Neural progenitor cell (in vitro differentiated cells): ENCODE data around the gene SLC7A6OS. TPM values are rescaled to one million over a fixed set of nuclear protein-coding genes. Genes with fewer than 3 reads are reported as not detected.

Experiments
- DNase-seq: peaks from one replicate; pipeline ENCODE4 v3.0.0-alpha.2; 2016; ENCODE audit warnings: low spot score
- H2AFZ ChIP-seq: fragments of 200-600 bp; sonication (generic); replicated peaks from 2 replicates; pipeline ENCODE4 v1.6.1; 2016; ENCODE audit warnings: antibody characterized with exemption
- H3F3A ChIP-seq: fragments of 200-600 bp; sonication (generic); 2 replicates; pipeline ENCODE4 v1.6.1; 2016; ENCODE audit warnings: antibody characterized with exemption, low read depth
- H3K27ac ChIP-seq: fragments of 200-600 bp; sonication (generic); 2 replicates; pipeline ENCODE4 v1.5.1; 2016; ENCODE audit warnings: mild to moderate bottlenecking
- H3K27me3 ChIP-seq: fragments of 200-600 bp; sonication (generic); 2 replicates; pipeline ENCODE4 v1.6.1; 2016; ENCODE audit warnings: mild to moderate bottlenecking, moderate library complexity
- H3K36me3 ChIP-seq: fragments of 200-600 bp; sonication (generic); 2 replicates; pipeline ENCODE4 v1.5.1; 2016
- H3K4me1 ChIP-seq: fragments of 200-600 bp; sonication (generic); 2 replicates; pipeline ENCODE4 v1.6.1; 2016; ENCODE audit warnings: mixed run types
- H3K4me2 ChIP-seq: fragments of 200-600 bp; sonication (generic); 2 replicates; pipeline ENCODE4 v1.6.1; 2016
- H3K4me3 ChIP-seq: fragments of 200-600 bp; sonication (generic); 2 replicates; pipeline ENCODE4 v1.5.1; 2016
- H3K79me2 ChIP-seq: fragments of 200-600 bp; sonication (generic); 2 replicates; pipeline ENCODE4 v1.6.1; 2016; ENCODE audit warnings: low read depth
- H3K9ac ChIP-seq: fragments of 200-600 bp; sonication (generic); 2 replicates; pipeline ENCODE4 v1.6.1; 2016
- H3K9me3 ChIP-seq: fragments of 200-600 bp; sonication (generic); 2 replicates; pipeline ENCODE4 v1.5.1; 2016; ENCODE audit warnings: low read depth
- H4K20me1 ChIP-seq: fragments of 200-600 bp; sonication (generic); 2 replicates; pipeline ENCODE4 v1.6.1; 2016; ENCODE audit warnings: low read depth
- H3K27ac Mint-ChIP-seq: 3 replicates; pipeline ENCODE4 v1.8.0; 2021; ENCODE audit warnings: mixed read lengths
- H3K27me3 Mint-ChIP-seq: 2 replicates; pipeline ENCODE4 v1.8.0; 2022; ENCODE audit warnings: low read depth, mild to moderate bottlenecking, inconsistent platforms, moderate library complexity, mixed read lengths; ENCODE audit not compliant: insufficient read depth
- H3K36me3 Mint-ChIP-seq: 3 replicates; pipeline ENCODE4 v1.8.0; 2021; ENCODE audit warnings: mixed read lengths
- H3K4me1 Mint-ChIP-seq: 3 replicates; pipeline ENCODE4 v1.8.0; 2021; ENCODE audit warnings: mixed read lengths
- H3K4me3 Mint-ChIP-seq: 3 replicates; pipeline ENCODE4 v1.8.0; 2021; ENCODE audit warnings: mild to moderate bottlenecking, moderate library complexity, mixed read lengths
- H3K9me3 Mint-ChIP-seq: 3 replicates; pipeline ENCODE4 v1.8.0; 2020; ENCODE audit warnings: mixed read lengths
- CTCF ChIP-seq: fragments of 200-600 bp; sonication (generic); IDR thresholded peaks from 2 replicates; pipeline ENCODE4 v1.5.1; 2017; ENCODE audit warnings: antibody characterized with exemption, mild to moderate bottlenecking
- EZH2 ChIP-seq: fragments of 200-600 bp; sonication (generic); IDR thresholded peaks from 2 replicates; pipeline ENCODE4 v1.6.1; 2017; ENCODE audit warnings: antibody characterized with exemption, mild to moderate bottlenecking, moderate library complexity
- EZH2phosphoT487 ChIP-seq: fragments of 200-600 bp; sonication (generic); IDR thresholded peaks from 2 replicates; pipeline ENCODE4 v1.6.1; 2017; ENCODE audit warnings: antibody characterized with exemption
- total RNA-seq: library from RNA; depleted of rRNA; stranded (reverse); fragments of >200 nt; gene quantifications from 2 replicates; pipeline ENCODE4 v1.2.3, GENCODE V29; 2015; ENCODE audit warnings: low replicate concordance

The SLC7A6OS gene
- total RNA-seq, 1 donor from 2014 or later, result 18.7 TPM

GRCh38 chr16:68309799-68310198 is 947 bp downstream of the SLC7A6OS start:
- Histone ChIP-seq H3K4me1 (peaks cover 14% of the 10 kb centered on the region), H3K9ac (peak overlapping the region; percentile 70), H3K4me2 (peak overlapping the region; percentile 93), H3K27ac (no peak overlapping the region), H3K79me2 (peaks cover 71% of the 10 kb centered on the region), H3K27me3 (no peaks in the 10 kb centered on the region), H3K9me3 (no peaks in the 10 kb centered on the region), H3K4me3 (peak overlapping the region; percentile 71), H3K36me3 (peaks cover 6% of the 10 kb centered on the region), H2AFZ (no peak overlapping the region), H3F3A (peaks cover 7% of the 10 kb centered on the region), H4K20me1 (peaks cover 13% of the 10 kb centered on the region)
- Mint-ChIP-seq H3K27ac (no peak overlapping the region), H3K4me1 (peaks cover 26% of the 10 kb centered on the region), H3K27me3 (peaks cover 2% of the 10 kb centered on the region), H3K36me3 (peaks cover 8% of the 10 kb centered on the region), H3K4me3 (peak overlapping the region; percentile 98), H3K9me3 (no peaks in the 10 kb centered on the region)
- no peak for DNase-seq
- TF ChIP-seq CTCF (no peak), EZH2phosphoT487 (no peak), EZH2 (no peak)

GRCh38 chr16:68306633-68307032 is 4.1 kb downstream of the SLC7A6OS start:
- no peaks in the 10 kb centered on the region for H3K9me3 Mint-ChIP-seq
- no peak overlapping the region for H3K27ac Mint-ChIP-seq
- Histone ChIP-seq H3K4me2 (no peak overlapping the region), H3K27ac (no peak overlapping the region), H2AFZ (no peak overlapping the region), H3F3A (peaks cover 6% of the 10 kb centered on the region), H3K9ac (no peak overlapping the region), H3K9me3 (no peaks in the 10 kb centered on the region), H3K4me3 (no peak overlapping the region), H3K27me3 (no peaks in the 10 kb centered on the region), H3K36me3 (peaks cover 6% of the 10 kb centered on the region), H4K20me1 (peaks cover 13% of the 10 kb centered on the region), H3K4me1 (peaks cover 11% of the 10 kb centered on the region), H3K79me2 (peaks cover 42% of the 10 kb centered on the region)
- no peaks in the 10 kb centered on the region for H3K27me3 Mint-ChIP-seq
- TF ChIP-seq EZH2 (no peak), EZH2phosphoT487 (no peak), CTCF (no peak)
- peaks cover 13% of the 10 kb centered on the region for H3K4me1 Mint-ChIP-seq
- peaks cover 17% of the 10 kb centered on the region for H3K36me3 Mint-ChIP-seq
- DNase-seq, result no peak
- no peak overlapping the region for H3K4me3 Mint-ChIP-seq

- TF ChIP-seq EZH2, result no peak
- TF ChIP-seq EZH2phosphoT487, result no peak
- no peak for TF ChIP-seq CTCF
- Histone ChIP-seq H3K79me2 (no peaks in the 10 kb centered on the region), H3K27me3 (no peaks in the 10 kb centered on the region), H3K9me3 (no peaks in the 10 kb centered on the region), H3K9ac (no peak overlapping the region), H3K4me2 (no peak overlapping the region), H3F3A (peaks cover 8% of the 10 kb centered on the region), H3K27ac (no peak overlapping the region), H3K4me1 (no peaks in the 10 kb centered on the region), H3K4me3 (no peak overlapping the region), H3K36me3 (no peaks in the 10 kb centered on the region), H2AFZ (no peak overlapping the region), H4K20me1 (peaks cover 15% of the 10 kb centered on the region)
- H3K27me3 Mint-ChIP-seq, result no peaks in the 10 kb centered on the region
- peaks cover 26% of the 10 kb centered on the region for H3K36me3 Mint-ChIP-seq
- no peak overlapping the region for H3K27ac Mint-ChIP-seq
- no peak overlapping the region for H3K4me3 Mint-ChIP-seq
- DNase-seq, result no peak
- peaks cover 19% of the 10 kb centered on the region for H3K4me1 Mint-ChIP-seq
- no peaks in the 10 kb centered on the region for H3K9me3 Mint-ChIP-seq
Observed at GRCh38 chr16:68300734-68301459, 9.8 kb downstream of the SLC7A6OS start.
